Heart right ventricle (tissue), 16 donors: Measurements from ENCODE around the gene POLL. TPM values are rescaled to one million over a fixed set of nuclear protein-coding genes. Genes with fewer than 3 reads are reported as not detected.
"Not testable (repeated sequence)": the region's sequence is repeated elsewhere in the genome, so short reads cannot be mapped to it uniquely, and the experiment has no call there.

Source experiments
- ATAC-seq, 8 donors: fragments of 200-7000 bp; cut with Tn5 transposase; one replicate each; pipeline ENCODE4 v1.9.1; 2020; ENCODE audit warnings: mild to moderate bottlenecking in 8 of 8, moderate library complexity in 8 of 8, moderate number of reproducible peaks in 1 of 8
- DNase-seq, 2 donors: peaks; one replicate each; pipeline ENCODE4 v3.0.0-alpha.2; 2020
- H3K27ac ChIP-seq, 10 donors: fragments of 200-600 bp; sonication (generic) in 2 of 10; one replicate each; pipeline versions ENCODE4 v1.5.0 to v1.8.0; 2020 to 2022; ENCODE audit warnings: mild to moderate bottlenecking in 3 of 10
- H3K27me3 ChIP-seq, 7 donors: fragments of 200-600 bp; one replicate each; pipeline ENCODE4 v1.8.0; 2021 to 2022; ENCODE audit warnings: mild to moderate bottlenecking in 2 of 7
- H3K36me3 ChIP-seq, 9 donors: fragments of 200-600 bp; sonication (generic) in 1 of 9; one replicate each; pipeline versions ENCODE4 v1.5.0 to v1.8.0; 2020 to 2022; ENCODE audit warnings: mild to moderate bottlenecking in 2 of 9
- H3K4me1 ChIP-seq, 9 donors: fragments of 200-600 bp; sonication (generic) in 1 of 9; one replicate each; pipeline versions ENCODE4 v1.5.0 to v1.8.0; 2020 to 2022; ENCODE audit warnings: mild to moderate bottlenecking in 4 of 9
- H3K4me3 ChIP-seq, 10 donors: fragments of 200-600 bp; sonication (generic) in 2 of 10; one replicate each; pipeline versions ENCODE4 v1.5.0 to v1.8.0; 2020 to 2022; ENCODE audit warnings: mild to moderate bottlenecking in 7 of 10, moderate library complexity in 2 of 10
- H3K9me3 ChIP-seq, 11 donors: fragments of 200-600 bp in 10 of 11; sonication (generic) in 2 of 11; one replicate each; pipeline versions ENCODE4 v1.5.0 to v1.8.0; 2013 to 2022; ENCODE audit warnings: mild to moderate bottlenecking in 2 of 11, control low read depth in 1 of 11, moderate library complexity in 1 of 11
- CTCF ChIP-seq, 9 donors: fragments of 200-600 bp; sonication (generic) in 2 of 9; IDR thresholded peaks; one replicate each; pipeline versions ENCODE4 v1.5.0 to v1.8.0; 2021 to 2022; ENCODE audit warnings: antibody characterized with exemption in 9 of 9, mild to moderate bottlenecking in 5 of 9, moderate library complexity in 1 of 9
- WGBS, 2 donors: extraction: QIAGEN DNeasy Blood & Tissue Kit; methylation state at CpG; one replicate each; pipeline ENCODE4 v1.1.7; 2013; ENCODE audit warnings: inconsistent platforms in 1 of 2; 5-methylcytosine and 5-hydroxymethylcytosine counted together
- intact Hi-C, 10 donors: fragments of 100-400 bp; cut with DNase I; formaldehyde crosslinking; loops; one replicate each; pipeline versions ENCODE4 v1.11.1 to v1.14.2; 2022
- long read RNA-seq, 3 donors: library from polyadenylated mRNA; unstranded; transcript quantifications; one replicate each; pipeline ENCODE4 v2.0.0, GENCODE V29; 2020 to 2021
- polyA plus RNA-seq, 2 donors: library from polyadenylated mRNA; stranded (reverse); fragments of 200-250 nt; gene quantifications; one replicate each; pipeline ENCODE4 v1.2.3, GENCODE V29; 2013
- total RNA-seq, 10 donors: library from RNA; stranded (reverse); fragmentation: NEBNext Ultra II Directional in 3 of 10; extraction: Animal tissue kit (Norgen Biotek cat#: 25700) in 3 of 10; gene quantifications; one replicate each; pipeline versions ENCODE4 v1.2.1 to v1.2.4, GENCODE V29; 2021 to 2023
- donor health status: Arrhythmogenic right ventricular cardiomyopathy.
- donor health status: ischemic (EF 13 %, LVEDD 7.1; RV severe dilation, severe dysfunction).
- donor health status: healthy with polysubstance abuse.
- donor health status: DM: no; HTN: yes; CAD: no.
- donor health status: DM: no; HTN: no; CAD: no.
- donor health status: ischemic (EF 25% LVEDD 6.9; RV normal size, moderate dysfunction).
- donor health status: ischemic (EF 25% LVEDD 5.7; RV mildly dilated, moderate dysfunction).
- donor health status: healthy.
- donor health status: DM: yes; HTN: yes; CAD: no.
- donor health status: Ischemic cardiomyopathy.
- donor health status: ischemic (EF 35%, LVEDD 5.7; RV mildly dilated, moderate dysfunction).
- donor health status: nonischemic (EF 11% LVEDD 7.7; RV severe dilation, severe dysfunction).
- donor health status: DM: yes; HTN: yes; CAD: no.
- donor health status: PGD.
- donor health status: ischemic (EF 29% LVEDD 5.4; RV normal size, mild dysfunction).
- donor health status: nonischemic (EF 23%, LVEDD 6.1; RV moderate dilation, normal function).

The POLL gene
- total RNA-seq (10 to 100 TPM; 13.8 to 23.0 (median 17.1) TPM), polyA plus RNA-seq (10 to 100 TPM; 13.1 to 27.9 TPM)
- long read RNA-seq, donor 1, partial matches to known transcripts = 1 of 15 reads
- long read RNA-seq, donor 1, other reads (novel, unspliced or antisense) = 8 of 15 reads
- long read RNA-seq, donor 2, partial matches to known transcripts = 2 of 20 reads
- long read RNA-seq, donor 2, other reads (novel, unspliced or antisense) = 12 of 20 reads
- long read RNA-seq, donor 3, partial matches to known transcripts = 3 of 32 reads
- long read RNA-seq, donor 3, other reads (novel, unspliced or antisense) = 24 of 32 reads

- Histone ChIP-seq H3K27me3 (no peaks in the 10 kb centered on the region), H3K9me3 (no peaks in the 10 kb centered on the region), H3K4me1 (peaks cover 0 to 26% (median 23%) of the 10 kb centered on the region in 9 donors), H3K27ac (peak within 1 kb of the TSS in 9 of 10 donors; percentile 56 to 87 (median 76)), H3K36me3 (peaks cover 0 to 31% (median 5%) of the 10 kb centered on the region in 9 donors), H3K4me3 (peak within 1 kb of the TSS; percentile 70 to 99 (median 90))
- DNase-seq = peak; percentile 97 to 99
- peak; percentile 96 to 99 (median 98) for ATAC-seq
- no peak for TF ChIP-seq CTCF (IDR thresholded peaks at IDR 0.05)
- intact Hi-C loops = no loop called here
- WGBS, 2 donors = 0 to 1% methylated on average over 50 of the region's 50 CpGs
Measured at GRCh38 chr10:101587725-101588653, at the start of gene POLL, which contains the start of gene DPCD. TSS of gene POLL (minus strand) at chr10:101588257. CDS start at chr10:101587360, 897 bp downstream. TSS of gene DPCD (plus strand) at chr10:101588321. CDS start at chr10:101588337, 16 bp downstream.

- H3K9me3 ChIP-seq, H3K27me3 ChIP-seq, H3K27ac ChIP-seq, ATAC-seq, DNase-seq, intact Hi-C loops, H3K4me3 ChIP-seq: not testable (repeated sequence)
- H3K4me1 ChIP-seq = peaks cover 0 to 17% (median 3%) of the 10 kb centered on the region in 9 donors
- 97 to 98% methylated on average over 4 of the region's 4 CpGs for WGBS, 2 donors
- peaks cover 0 to 59% (median 5%) of the 10 kb centered on the region in 9 donors for H3K36me3 ChIP-seq
Measured at GRCh38 chr10:101633510-101633909, 45.5 kb upstream of the POLL start.

GRCh38 chr10:101631821-101632475, 43.9 kb upstream of the POLL start:
- TF ChIP-seq CTCF (IDR thresholded peaks at IDR 0.05) = no peak
- 80 to 88% methylated on average over 8 of the region's 8 CpGs for WGBS, 2 donors
- ATAC-seq = peak in 3 of 8 donors; percentile 26 to 58 (median 44)
- intact Hi-C loops = no loop called here
- no peak for DNase-seq
- no peak overlapping the region for H3K27ac ChIP-seq
- no peaks in the 10 kb centered on the region for H3K27me3 ChIP-seq
- no peaks in the 10 kb centered on the region for H3K9me3 ChIP-seq
- H3K4me1 ChIP-seq = peaks cover 0 to 17% (median 3%) of the 10 kb centered on the region in 9 donors
- H3K36me3 ChIP-seq = peaks cover 0 to 50% (median 0%) of the 10 kb centered on the region in 9 donors
- H3K4me3 ChIP-seq = no peak overlapping the region

- H3K9me3 ChIP-seq = no peaks in the 10 kb centered on the region
- ATAC-seq (no peak), DNase-seq (no peak)
- peaks cover 0 to 38% (median 0%) of the 10 kb centered on the region in 9 donors for H3K36me3 ChIP-seq
- TF ChIP-seq CTCF (IDR thresholded peaks at IDR 0.05) = no peak
- H3K4me1 ChIP-seq = peaks cover 0 to 28% (median 9%) of the 10 kb centered on the region in 9 donors
- no peak overlapping the region for H3K27ac ChIP-seq
- WGBS, 2 donors = 95 to 98% methylated on average over 1 of the region's 1 CpG
- intact Hi-C loops = no loop called here
- no peak overlapping the region for H3K4me3 ChIP-seq
- H3K27me3 ChIP-seq = no peaks in the 10 kb centered on the region
Measured at GRCh38 chr10:101630633-101630920, 42.5 kb upstream of the POLL start.
